ENCODE data around the gene IL6ST.

IL6ST gene

DNA sequence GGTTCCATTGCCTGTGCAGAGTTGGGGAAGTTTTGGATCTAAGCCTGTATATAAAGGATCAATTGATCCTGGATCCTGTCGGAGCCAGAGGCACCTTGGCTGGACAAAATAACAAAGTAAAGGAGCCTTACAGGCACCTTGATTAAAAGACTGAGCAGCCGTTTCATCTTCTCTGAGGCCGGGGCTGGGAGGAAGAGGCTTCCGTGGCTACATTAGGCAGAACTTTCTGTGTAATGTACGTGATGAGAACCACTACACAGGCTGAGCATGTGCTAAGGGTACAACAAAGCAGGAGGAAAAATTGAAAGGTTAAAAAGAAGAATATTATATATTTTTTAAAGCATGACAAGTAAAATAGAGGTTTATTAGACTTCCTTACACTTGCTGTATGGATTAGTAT is 106.6 kb downstream of the IL6ST start:
- ChIA-PET POLR2A (no interaction called here), CTCF (interaction anchor here (1.4 kb wide), 1 partner anchor 19 kb away, joined by 4 read pairs; no protein-coding TSS in a partner anchor)
- no peak for DNase-seq (ENCODE audit: extremely low spot score)
- TF ChIP-seq, protein P1, sequence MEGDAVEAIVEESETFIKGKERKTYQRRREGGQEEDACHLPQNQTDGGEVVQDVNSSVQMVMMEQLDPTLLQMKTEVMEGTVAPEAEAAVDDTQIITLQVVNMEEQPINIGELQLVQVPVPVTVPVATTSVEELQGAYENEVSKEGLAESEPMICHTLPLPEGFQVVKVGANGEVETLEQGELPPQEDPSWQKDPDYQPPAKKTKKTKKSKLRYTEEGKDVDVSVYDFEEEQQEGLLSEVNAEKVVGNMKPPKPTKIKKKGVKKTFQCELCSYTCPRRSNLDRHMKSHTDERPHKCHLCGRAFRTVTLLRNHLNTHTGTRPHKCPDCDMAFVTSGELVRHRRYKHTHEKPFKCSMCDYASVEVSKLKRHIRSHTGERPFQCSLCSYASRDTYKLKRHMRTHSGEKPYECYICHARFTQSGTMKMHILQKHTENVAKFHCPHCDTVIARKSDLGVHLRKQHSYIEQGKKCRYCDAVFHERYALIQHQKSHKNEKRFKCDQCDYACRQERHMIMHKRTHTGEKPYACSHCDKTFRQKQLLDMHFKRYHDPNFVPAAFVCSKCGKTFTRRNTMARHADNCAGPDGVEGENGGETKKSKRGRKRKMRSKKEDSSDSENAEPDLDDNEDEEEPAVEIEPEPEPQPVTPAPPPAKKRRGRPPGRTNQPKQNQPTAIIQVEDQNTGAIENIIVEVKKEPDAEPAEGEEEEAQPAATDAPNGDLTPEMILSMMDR (IDR thresholded peaks at IDR 0.05; ENCODE audit: control extremely low read depth, extremely low read depth, low read depth, missing control alignments) = no peak

DNA sequence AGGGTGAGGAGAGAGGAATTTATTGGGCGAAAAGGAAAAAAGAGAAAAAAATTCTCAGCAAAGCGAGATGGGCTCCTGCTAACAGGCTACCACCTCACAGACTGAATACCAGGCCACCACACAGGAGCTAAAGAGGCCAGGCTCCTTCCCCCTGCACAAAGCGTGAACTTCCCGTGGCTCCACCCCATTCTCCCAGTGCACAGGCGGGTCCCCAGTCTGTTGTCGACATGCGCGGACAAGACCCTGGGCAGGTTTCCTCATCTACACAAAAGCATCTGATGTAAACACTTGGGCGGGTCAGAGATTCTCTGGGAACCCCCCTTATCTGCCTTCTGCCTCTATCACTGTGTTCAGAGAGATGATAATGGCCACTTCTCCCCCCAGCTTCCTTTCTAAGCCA is 109.4 kb downstream of the IL6ST start:
- POLR2A ChIA-PET = no interaction called here
- CTCF ChIA-PET = no interaction called here
- TF ChIP-seq, protein P1 (IDR thresholded peaks at IDR 0.05; ENCODE audit: control extremely low read depth, extremely low read depth, low read depth, missing control alignments) = no peak
- DNase-seq (ENCODE audit: extremely low spot score) = no peak

Measured in GM10248 (cell line).